HG03066 (cell line): ENCODE results near the gene ODF2L.

Source experiments
- ATAC-seq: cut with Tn5 transposase; IDR thresholded peaks from one replicate; pipeline ENCODE4 v1.9.1; 2021; ENCODE audit warnings: low read depth; ENCODE audit not compliant: unreplicated experiment

Gene ODF2L, protein sequence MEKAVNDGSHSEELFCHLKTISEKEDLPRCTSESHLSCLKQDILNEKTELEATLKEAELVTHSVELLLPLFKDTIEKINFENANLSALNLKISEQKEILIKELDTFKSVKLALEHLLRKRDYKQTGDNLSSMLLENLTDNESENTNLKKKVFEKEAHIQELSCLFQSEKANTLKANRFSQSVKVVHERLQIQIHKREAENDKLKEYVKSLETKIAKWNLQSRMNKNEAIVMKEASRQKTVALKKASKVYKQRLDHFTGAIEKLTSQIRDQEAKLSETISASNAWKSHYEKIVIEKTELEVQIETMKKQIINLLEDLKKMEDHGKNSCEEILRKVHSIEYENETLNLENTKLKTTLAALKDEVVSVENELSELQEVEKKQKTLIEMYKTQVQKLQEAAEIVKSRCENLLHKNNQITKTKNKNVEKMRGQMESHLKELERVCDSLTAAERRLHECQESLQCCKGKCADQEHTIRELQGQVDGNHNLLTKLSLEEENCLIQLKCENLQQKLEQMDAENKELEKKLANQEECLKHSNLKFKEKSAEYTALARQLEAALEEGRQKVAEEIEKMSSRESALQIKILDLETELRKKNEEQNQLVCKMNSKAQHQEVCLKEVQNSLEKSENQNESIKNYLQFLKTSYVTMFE

DNA sequence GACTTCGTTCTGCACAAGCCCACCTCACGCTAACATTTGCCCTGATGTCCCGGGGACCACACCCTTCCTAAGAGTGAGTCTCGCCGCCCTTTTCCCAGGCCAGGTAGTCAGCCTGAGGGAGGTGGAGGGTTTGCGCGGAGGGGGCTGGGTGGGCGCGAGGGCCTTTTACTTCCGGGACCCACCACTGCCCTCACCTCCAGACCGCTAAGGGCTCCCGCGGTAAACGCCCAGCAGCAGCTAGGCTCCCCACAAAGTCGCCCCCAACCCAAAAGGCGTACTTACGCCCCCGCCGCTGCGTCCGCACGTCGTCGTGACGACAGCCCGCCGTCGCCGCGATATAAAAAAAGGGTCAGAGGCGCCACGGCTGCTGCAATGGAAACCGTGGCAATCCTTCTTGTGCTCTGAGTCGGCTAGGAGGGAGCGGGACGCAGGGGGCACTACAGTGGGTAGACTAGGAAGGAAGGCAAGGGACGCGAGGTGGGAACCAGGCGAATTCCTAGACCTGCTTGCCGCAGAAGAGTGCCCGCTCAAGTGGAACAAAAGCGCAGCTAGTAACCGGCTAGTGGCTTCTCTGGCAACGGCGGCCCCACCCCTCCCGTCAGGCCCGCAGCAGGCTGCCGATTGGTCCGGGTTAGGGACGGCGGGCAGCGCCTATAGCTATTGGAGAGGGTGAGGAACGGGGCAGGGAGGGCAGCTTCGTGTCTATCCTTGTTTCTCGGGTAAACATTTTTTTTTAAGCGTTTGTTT lies at the start of gene ODF2L:
TSS of gene ODF2L (minus strand) at position 573 of the 747 bp plus-strand sequence. CDS start 9,296 bp downstream, outside the sequence.
- ATAC-seq, result peak; percentile 100

DNA sequence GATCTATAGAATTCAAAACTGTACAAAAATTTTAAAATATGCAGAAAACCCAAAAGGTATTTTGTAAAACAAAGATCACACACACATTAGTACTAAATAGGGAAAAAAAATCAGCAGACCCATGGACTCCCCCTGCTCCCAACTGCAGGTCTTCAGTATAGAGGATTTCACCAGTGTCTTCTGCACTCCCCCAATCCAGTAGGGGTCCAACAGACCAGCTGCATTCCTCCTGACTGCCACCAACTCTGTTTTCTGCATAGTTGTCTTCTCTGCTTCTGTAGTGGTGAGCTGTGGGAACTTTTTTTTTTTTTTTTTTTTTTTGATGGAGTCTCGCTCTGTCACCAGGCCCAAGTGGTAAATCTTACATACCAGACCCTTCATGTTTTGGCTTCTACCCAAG lies 49.8 kb upstream of the ODF2L start:
- ATAC-seq, result no peak

DNA sequence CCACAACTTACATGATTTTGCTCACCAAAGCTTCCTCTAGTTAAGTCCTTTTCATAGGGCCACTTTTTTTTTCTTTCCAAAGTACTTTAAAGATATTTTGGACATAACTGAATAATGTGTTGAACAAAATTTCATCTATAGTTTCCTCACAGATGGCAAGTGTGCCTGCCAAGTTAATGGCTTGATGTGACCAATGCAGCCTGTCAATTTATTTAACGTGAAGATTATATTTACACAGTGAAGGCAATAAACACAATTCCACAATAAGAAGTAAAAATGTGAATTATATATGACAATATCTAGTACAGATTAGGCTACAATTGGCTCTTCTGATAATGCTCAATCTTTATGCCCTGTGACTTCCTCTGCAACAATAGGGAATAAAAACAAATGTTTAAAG lies 45.9 kb upstream of the ODF2L start:
- no peak for ATAC-seq

DNA sequence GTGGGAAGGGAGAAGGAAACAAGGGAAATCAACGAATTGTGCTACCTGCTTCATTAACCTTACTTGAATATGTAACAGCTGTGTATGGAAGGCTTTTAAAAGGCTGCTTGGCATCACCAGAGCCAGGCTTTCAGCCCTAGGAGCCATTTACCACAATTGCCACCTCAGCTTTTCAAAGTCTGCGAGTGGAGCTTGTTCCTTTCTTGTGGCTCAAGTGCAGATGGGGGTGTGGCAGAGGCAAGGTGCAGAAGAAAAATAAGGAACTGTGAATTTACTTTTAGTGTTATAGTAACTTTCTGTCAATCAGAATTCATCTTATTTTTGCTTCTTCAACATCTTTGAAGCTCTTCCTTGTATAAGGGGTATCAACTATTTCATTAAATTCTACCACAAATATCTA lies 45.5 kb upstream of the ODF2L start:
- no peak for ATAC-seq

DNA sequence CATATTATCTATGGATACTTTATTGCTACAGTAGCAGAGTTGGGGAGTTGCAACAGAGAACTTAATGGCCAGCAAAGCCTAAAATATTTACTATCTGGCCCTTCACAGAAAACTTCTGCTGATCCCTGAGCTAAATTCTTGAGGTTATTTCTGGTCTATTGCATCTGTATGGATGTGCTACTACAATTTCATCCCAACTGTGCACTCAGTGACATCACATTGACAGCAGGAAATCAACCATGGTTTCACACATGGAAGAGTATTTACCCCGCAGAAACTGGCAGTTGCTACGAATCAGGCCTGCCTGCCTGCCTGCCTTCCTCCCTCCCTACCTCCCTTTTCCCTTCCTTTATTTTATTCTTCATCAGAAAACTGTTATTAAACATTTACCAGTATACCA lies 39.9 kb upstream of the ODF2L start:
- ATAC-seq, result no peak

DNA sequence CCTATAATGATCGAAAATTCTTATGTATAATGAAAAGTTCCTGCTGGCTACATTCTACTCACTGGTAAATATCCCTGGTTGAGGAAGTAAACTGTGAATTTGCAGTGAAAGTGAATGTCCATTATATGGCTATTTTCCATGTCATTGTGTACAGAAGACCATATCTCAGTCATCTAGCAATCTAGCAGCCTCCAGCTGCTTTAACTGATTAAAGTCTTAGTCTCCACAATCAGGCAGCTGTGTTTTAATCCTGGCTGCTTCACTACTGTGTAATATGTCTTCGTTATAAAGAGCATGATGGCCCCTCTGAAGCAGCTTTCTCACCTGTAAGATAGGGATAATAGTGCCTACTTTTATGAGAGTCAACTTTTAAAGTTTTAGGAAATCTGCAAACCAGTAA lies 39.2 kb upstream of the ODF2L start:
- no peak for ATAC-seq

DNA sequence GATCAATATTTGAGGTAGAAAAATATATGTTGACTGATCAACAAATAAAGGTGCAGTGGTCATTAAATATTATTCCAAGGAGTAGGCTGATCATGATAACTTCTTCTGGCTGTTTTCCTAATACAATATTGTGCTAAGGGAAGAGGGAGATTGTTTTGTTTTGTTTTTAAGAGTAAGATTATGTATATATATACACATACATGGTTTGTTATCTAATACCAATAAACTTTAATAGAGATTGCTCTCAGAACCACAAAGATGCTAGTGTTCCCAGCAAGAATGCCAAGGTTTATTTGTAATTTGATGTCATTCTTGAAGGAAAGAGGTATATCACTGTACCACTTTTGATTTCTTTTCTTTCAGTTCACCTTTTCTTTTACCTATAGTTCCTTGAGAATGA lies 37.9 kb upstream of the ODF2L start:
- ATAC-seq, result no peak

DNA sequence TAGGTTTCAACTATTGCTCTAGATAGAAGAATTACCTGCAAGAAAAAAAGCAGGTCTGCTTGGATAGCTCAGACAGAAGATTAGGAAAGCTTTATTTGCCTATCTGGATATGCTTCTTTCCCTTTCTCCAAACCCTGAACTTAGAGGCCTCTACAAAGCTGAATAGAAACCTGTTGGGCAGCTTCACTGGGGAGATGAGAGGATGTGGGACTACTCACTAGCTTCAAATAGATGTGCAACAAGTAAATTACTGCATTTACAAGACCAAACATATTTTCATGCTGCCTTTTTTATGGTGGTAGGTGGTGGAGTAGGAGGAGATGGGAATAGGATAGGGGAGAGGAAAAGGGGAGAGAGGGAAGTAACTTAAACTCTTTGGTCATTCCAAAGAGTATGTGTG lies 34.3 kb upstream of the ODF2L start:
- ATAC-seq, result no peak

DNA sequence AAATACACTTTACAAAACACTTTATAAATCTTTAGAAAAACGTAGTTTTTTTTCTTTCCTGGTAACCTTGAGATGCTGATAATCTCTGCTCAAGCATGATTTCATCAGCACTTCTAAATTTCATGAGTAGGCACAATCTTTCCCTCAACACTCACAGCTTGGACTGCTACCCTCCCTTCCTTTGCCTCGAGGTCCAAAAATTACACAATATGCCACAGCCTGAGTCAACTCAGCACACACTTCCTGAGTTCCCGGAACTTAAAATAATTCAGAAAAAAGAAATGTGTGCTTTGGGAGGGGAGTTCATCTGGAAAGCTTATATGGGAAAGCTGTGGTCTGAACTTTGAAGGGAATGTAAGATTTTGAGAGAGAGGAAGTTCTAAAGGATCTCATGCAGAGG lies 33.7 kb upstream of the ODF2L start:
- ATAC-seq, result no peak

DNA sequence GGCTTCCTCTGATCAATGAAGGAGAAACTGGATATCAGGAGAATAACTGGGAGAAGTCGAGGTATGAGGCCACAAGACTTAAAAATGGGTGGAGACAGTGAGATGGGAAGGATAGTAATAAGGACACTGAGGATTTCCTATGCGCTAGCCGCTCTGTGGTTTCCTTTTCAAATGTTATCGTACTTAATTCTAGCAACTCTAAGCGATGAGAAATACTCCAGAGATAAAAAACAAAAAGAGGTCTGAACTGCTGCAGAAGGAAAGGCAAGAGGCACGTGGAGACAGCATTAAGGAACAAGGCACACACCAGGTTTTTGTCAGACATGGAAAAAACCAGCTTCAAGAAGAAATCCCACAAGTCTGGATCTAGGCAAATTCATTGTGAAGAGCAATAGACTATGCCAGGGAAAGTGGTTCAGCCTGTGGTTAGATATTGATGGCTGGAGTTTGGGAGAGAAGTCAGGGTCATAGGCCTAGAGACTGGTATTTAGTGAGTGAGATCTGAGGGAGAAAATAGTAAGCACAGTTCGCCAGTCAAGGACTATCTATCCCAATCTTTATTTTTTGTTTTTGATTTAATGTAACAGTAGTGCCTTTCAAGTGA lies 33.1 kb upstream of the ODF2L start:
- no peak for ATAC-seq

DNA sequence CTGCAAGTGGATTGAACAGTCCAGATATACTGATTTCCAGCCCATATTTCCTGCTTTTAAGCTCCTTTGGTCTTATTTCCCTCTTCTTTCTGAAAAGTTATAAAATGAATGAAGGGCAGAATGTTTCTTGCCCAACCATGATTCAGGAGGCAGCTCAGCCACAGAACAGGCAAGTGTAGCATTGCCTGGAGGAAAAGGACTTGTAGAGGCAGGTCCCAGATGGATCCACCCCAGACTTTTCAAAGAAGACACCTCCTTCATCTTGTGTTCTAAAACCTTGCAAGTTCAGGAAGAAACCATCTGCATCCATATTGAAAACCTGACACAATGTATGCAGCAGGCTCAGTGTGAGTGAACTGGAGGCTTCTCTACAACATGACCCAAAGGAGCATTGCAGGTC lies 27.8 kb upstream of the ODF2L start, which contains the start of gene CLCA2:
TSS of gene CLCA2 (plus strand) at position 299 of the 400 bp plus-strand sequence. CDS start at position 376, 77 bp downstream.
- ATAC-seq, result no peak

DNA sequence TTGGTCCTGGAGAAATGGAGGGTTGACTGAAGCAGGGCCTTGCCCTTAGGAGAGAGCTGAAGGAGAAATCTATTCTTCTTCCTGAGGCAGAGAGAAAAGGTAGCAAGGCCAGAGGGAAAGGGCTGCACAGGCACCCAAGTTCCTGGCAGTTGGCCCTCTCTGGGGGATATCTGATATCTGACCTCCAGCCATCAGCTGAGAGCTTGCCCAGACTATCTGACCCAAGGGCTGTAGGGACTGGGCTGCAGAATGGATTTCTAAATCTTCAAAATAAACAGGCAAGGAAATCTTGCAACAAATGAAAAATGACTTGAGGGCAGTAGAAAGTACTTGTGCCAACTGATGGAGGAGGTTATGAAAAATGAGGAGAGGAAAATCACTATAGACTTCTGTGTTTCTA lies 27.4 kb upstream of the ODF2L start:
- ATAC-seq, result no peak

DNA sequence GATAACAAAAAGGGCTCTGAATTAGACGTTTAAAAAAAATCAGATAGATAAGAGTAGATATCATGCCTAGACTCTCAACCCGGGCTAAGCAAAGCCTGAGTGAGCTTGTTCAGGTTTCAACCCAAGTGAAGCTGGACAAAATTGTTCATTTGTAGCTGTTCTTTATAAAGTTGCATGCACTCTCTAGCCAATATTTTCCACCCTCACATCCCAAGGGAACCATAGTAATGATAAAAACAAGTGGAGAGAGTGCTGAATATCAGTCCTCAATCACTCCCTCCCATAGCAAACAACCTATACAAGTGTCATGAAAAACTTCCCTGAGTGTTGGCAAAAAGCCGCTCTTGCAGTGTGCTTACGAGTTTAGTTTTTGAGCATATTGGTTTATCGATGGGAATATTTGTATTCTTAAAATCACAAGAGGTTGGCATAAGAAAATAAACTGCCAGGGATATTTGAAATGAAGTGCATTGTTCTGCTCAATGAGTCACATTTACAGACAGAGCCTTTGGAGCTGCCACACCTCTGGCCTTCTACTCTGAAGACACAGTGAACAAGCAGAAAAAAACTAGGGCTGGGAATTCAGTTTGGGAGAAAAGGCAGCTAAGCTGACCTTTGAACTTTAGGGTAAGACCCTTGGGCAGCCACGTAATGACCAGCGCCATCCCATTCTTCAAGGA lies 25.6 kb upstream of the ODF2L start:
- no peak for ATAC-seq

DNA sequence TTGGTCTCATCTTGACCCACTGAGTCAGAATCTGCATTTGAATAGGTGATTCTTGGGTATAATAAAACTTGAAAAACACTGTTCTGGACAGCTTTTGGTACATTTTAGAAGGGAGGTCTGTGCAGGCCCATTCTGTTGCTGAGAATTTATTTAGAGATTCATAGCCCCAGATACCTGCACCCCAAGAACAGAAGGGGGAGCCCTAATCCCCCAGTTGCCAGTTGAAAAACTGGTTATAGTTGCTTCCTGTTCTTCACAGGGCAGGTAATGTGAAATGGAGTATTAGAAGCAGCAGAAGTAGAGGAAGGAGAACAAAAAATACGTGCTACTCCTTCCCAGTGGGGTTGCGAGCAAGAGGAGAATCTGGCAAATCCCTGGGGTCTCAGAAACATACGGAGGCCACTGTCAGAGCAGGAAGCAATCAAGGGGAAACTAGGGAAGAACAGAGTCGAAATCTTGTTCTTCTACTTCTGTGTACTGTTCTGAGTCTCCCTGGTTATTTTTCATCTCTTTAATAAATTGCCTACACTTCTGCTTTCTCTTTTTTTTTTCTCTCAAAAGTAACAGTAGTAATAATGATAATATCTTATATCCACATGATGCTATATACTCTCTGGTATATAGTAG lies 23.3 kb upstream of the ODF2L start:
- ATAC-seq, result peak; percentile 90

DNA sequence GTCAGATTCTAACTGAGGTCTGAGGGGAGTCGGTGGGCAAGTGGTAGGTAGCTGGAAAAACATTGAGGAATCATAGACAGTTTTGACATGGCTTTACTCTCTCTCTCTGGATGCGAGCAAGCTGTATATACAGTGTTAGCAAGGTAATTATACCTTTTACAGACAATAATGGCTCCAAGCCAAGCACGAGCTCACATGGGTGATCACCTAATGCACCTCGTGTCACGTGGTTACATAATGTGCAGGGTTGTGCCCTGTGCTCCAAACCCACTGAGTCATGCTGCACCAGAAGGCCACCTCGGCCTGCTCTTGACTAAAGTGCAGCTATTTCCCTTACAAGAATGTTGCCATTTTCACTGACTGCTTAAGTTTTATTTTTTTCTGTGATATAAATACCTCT lies 20.2 kb upstream of the ODF2L start:
- no peak for ATAC-seq

DNA sequence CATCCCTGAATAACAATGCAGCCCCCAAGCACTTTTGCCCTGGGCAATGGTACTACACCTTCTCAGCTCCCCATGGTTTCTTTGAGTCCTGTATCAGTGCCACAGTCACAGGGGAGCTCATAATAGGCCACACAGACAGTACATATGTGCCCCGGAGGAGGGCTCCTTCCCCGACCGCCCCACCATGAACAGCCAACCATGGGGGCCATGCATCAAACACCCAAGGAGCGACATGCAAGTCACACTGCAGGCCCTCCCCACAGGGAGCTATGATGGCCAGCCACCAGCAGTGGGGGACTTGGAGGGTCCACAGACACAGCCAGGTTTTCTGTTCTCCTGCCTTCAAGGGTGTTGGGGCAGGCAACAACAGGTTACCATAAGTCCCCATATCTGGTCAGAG lies 14.8 kb upstream of the ODF2L start:
- no peak for ATAC-seq

DNA sequence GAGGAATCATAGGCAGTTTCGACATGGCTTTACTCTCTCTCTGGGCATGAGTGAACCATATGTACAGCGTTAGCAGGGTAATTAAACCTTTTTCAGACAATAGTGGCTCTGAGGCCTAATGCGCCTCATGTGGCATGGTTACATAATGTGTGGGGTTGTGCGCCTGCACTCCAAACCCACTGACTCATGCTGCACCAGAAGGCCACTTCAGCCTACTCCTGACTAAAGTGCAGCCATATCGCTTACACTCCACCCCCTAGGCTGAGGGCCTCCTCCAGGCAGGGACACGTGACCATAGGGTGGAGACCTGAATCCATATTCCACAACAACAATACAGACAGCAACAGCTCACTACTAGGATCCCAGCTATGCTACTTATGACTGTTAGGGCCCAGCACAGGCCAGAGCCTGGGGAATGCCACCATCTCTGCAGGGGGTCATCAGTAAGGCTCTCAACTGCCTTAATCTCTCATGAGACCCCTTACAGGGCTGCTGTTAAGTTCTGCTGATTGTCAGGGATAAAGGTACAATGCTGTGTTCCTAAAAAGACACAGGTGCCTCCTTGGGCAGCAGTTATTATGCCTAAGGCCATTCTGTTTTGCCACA lies 13.4 kb upstream of the ODF2L start:
- ATAC-seq, result no peak

DNA sequence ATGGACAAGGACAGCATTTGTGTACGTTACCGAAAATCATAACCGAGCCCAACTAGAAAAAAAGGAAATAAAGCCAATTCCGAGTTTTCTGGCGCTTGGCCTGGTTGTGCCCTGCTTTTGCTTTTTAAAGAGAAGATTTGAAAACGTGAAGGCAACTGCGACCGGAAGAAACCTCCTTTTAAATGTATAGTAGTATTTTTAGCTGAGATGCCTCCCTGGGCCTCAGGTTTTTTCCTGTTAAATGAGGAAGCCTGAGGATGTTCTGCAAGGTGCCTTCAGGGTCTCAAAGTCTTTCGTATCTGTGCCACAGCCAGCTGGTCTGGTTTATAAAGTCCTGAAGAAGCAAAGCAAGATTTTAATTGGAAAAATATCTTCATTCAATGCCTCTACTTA lies 371 bp upstream of the ODF2L start:
- ATAC-seq, result peak; percentile 28

DNA sequence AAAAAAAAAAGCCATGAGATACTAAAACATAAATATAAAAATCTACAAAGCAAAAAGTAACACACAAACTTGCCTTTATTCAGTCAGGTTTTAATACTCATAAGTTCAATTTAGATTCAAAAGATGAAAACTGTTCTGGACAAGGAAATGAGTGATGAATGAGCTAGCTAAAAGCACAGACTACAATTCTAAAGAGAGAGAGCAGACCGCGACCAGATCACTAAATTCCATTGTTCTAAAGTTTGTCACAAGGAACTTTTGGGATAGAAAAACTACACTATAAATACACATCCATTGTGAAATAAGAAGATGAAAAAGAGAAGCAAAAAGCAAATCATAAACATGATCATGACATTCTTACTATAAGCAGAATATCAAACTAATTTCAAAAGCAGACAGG lies 1.7 kb downstream of the ODF2L start:
- ATAC-seq, result no peak

DNA sequence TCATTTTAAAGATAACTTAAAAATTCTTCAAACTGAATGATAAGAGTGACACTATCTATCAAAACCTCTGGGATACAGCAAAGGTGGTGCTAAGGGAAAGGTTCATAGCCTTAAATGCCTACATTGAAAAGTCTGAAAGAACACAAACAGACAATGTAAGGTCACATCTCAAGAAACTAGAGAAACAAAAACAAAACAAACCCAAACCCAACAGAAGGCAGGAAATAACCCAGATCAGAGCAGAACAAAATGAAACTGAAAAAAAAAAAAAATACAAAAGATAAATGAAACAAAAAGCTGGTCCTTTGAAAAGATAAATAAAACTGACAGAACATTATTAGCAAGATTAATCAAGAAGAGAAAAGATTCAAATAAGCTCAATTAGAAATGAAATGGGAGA lies 6.8 kb downstream of the ODF2L start:
- peak; percentile 91 for ATAC-seq
